Ovary (tissue), 9 donors: Measurements from ENCODE around the gene PROKR2. TPM values are rescaled to one million over a fixed set of nuclear protein-coding genes. Genes with fewer than 3 reads are reported as not detected.

Source experiments
- DNase-seq, 5 donors: peaks; one replicate each; pipeline ENCODE4 v3.0.0-alpha.2; 2019 to 2020
- H3K27ac ChIP-seq, 2 donors: fragments of 200-600 bp; one replicate each; pipeline versions ENCODE4 v1.5.1 to v1.8.0; 2019 to 2022
- H3K27me3 ChIP-seq: fragments of 200-600 bp; one replicate; pipeline ENCODE4 v1.8.0; 2022
- H3K36me3 ChIP-seq: fragments of 200-600 bp; sonication (generic); one replicate; pipeline ENCODE4 v1.5.1; 2019
- H3K4me1 ChIP-seq: one replicate; pipeline ENCODE4 v1.8.1; 2013; ENCODE audit warnings: mild to moderate bottlenecking, moderate library complexity; ENCODE audit not compliant: insufficient read depth
- H3K4me3 ChIP-seq: fragments of 200-600 bp; sonication (generic); one replicate; pipeline ENCODE4 v1.5.1; 2017
- H3K9me3 ChIP-seq, 2 donors: fragments of 200-600 bp in 1 of 2; sonication (generic) in 1 of 2; one replicate each; pipeline versions ENCODE4 v1.5.1 to v1.8.1; 2013 to 2019; ENCODE audit warnings: mild to moderate bottlenecking in 1 of 2, moderate library complexity in 1 of 2
- EP300 ChIP-seq: sonication (generic); formaldehyde crosslinking; IDR thresholded peaks from one replicate; pipeline ENCODE4 v1.6.1; 2017; ENCODE audit warnings: antibody characterized with exemption
- POLR2A ChIP-seq: fragments of 450-650 bp; IDR thresholded peaks from one replicate; pipeline ENCODE4 v1.6.1; 2017; ENCODE audit warnings: antibody characterized with exemption, mild to moderate bottlenecking, moderate library complexity
- WGBS, 3 donors: extraction: QIAGEN DNeasy Blood & Tissue Kit in 1 of 3; methylation state at CpG; one replicate each; pipeline versions ENCODE4 v1.1.5 to v1.1.7; 2013 to 2017; 5-methylcytosine and 5-hydroxymethylcytosine counted together
- intact Hi-C, 4 donors: fragments of 100-400 bp; cut with DNase I; formaldehyde crosslinking; loops; one replicate each; pipeline versions ENCODE4 v1.11.0 to v1.15.1; 2022 to 2023
- polyA plus RNA-seq, 2 donors: library from polyadenylated mRNA; stranded (reverse); fragments of 200-250 nt in 1 of 2; fragments of 350-450 nt in 1 of 2; fragmentation: Illumina TruSeq in 1 of 2; extraction: RNeasy Lipid Tissue Mini Kit (QIAGEN cat#74804) in 1 of 2; gene quantifications; one replicate each; pipeline ENCODE4 v1.2.3, GENCODE V29; 2013 to 2014
- total RNA-seq, 7 donors: library from RNA; depleted of rRNA in 2 of 7; stranded (reverse); fragments of >200 nt in 2 of 7; fragmentation: NEBNext Ultra II Directional in 3 of 7; extraction: Animal tissue kit (Norgen Biotek cat#: 25700) in 3 of 7; gene quantifications; one replicate each; pipeline versions ENCODE4 v1.1.0 to v1.2.4, GENCODE V29; 2016 to 2023
- TF ChIP-seq, protein P1 (sequence below), 3 donors: fragments of 450-650 bp in 2 of 3; fragments of 200-600 bp in 1 of 3; IDR thresholded peaks; one replicate each; pipeline versions ENCODE4 v1.5.1 to v1.8.0; 2016 to 2022; ENCODE audit warnings: antibody characterized with exemption in 3 of 3, mild to moderate bottlenecking in 1 of 3
- donor health status: DM: no; HTN: no; CAD: no; lungs with moderate emphysema.
- donor health status: DM: no; HTN: no; CAD: no.
- donor health status: Bipolar disorder and iron deficiency.
- donor health status: DM: yes; HTN: yes; CAD: no.
- donor health status: DM: no; HTN: no; CAD: no.
- donor health status: DM: yes; HTN: yes; CAD: no.

Gene PROKR2
- total and polyA plus RNA-seq, 9 donors = not detected

DNA sequence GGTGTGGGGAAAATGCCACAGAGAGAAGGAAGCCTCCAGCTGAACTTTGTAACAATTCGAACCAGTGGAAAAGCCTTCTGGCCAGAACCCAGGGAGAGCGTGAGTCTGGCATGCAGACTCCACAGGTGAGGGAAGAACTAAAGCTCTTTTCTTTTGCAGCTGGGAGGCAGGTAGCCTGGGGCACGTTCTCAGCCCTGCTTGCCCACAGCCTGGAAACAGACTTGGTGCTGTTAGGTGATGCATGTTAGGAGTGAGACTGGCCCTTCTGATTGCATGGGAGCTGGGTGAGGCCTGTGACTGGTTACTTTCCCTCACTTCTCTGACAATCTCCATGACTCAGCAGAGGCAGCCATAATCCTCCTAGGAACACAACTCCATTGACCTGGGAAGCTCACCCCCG, 34.2 kb downstream of the PROKR2 start:
- 66 to 81% (median 67%) methylated on average over 4 of the region's 4 CpGs for WGBS, 3 donors
- H3K9me3 ChIP-seq = no peaks in the 10 kb centered on the region
- H3K27ac ChIP-seq = no peak overlapping the region
- DNase-seq = no peak
- H3K4me3 ChIP-seq = no peak overlapping the region
- H3K4me1 ChIP-seq = no peaks in the 10 kb centered on the region
- intact Hi-C loops = no loop called here
- TF ChIP-seq, protein P1, sequence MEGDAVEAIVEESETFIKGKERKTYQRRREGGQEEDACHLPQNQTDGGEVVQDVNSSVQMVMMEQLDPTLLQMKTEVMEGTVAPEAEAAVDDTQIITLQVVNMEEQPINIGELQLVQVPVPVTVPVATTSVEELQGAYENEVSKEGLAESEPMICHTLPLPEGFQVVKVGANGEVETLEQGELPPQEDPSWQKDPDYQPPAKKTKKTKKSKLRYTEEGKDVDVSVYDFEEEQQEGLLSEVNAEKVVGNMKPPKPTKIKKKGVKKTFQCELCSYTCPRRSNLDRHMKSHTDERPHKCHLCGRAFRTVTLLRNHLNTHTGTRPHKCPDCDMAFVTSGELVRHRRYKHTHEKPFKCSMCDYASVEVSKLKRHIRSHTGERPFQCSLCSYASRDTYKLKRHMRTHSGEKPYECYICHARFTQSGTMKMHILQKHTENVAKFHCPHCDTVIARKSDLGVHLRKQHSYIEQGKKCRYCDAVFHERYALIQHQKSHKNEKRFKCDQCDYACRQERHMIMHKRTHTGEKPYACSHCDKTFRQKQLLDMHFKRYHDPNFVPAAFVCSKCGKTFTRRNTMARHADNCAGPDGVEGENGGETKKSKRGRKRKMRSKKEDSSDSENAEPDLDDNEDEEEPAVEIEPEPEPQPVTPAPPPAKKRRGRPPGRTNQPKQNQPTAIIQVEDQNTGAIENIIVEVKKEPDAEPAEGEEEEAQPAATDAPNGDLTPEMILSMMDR (IDR thresholded peaks at IDR 0.05) = no peak
- TF ChIP-seq POLR2A (no peak), EP300 (no peak)
- no peaks in the 10 kb centered on the region for H3K27me3 ChIP-seq
- no peaks in the 10 kb centered on the region for H3K36me3 ChIP-seq

DNA sequence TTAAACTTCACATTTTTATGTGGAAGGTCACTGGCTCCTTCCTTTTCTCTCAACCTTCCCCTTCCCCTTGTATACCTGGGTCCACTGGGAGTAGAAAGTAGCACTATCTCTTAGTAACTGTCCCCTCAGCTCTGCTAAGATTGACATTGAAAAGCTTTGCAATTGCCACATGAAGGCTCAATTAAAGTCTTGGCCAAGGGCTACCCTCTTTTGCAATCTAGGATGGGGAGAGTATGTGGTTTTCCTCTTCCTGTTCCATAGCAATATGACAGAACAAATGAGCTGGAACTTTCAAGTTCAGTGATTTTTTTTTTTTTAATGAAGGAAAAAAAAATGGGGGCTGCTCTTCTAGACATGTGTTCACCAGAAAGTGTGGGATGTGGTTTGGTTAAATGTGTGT, 37.1 kb downstream of the PROKR2 start:
- no peaks in the 10 kb centered on the region for H3K36me3 ChIP-seq
- intact Hi-C loops = no loop called here
- no peaks in the 10 kb centered on the region for H3K27me3 ChIP-seq
- no peak for DNase-seq
- TF ChIP-seq EP300 = no peak
- TF ChIP-seq, protein P1 (IDR thresholded peaks at IDR 0.05) = no peak
- no peak for TF ChIP-seq POLR2A
- no peaks in the 10 kb centered on the region for H3K4me1 ChIP-seq
- H3K9me3 ChIP-seq = no peaks in the 10 kb centered on the region
- no peak overlapping the region for H3K27ac ChIP-seq
- no peak overlapping the region for H3K4me3 ChIP-seq

DNA sequence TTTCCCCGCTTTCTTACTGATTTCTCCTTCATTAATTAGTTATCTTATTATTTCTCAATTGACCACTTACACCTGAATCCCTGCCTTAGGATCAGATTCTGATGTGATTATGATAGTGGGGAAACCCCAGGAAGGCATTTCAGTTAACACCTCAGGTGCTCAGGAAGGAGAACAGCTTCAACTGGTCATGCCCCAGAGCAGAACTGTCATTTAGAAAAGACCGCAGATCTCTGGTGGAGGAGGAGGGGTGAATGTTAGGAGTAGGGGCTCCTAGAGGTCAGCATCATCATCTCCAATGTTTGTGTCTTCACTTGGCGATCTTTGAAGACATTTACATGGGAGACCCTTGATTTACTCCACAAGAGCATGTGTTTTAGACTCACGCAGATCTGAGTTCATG, 44.5 kb downstream of the PROKR2 start:
- TF ChIP-seq EP300 (no peak), POLR2A (no peak)
- TF ChIP-seq, protein P1 (IDR thresholded peaks at IDR 0.05) = no peak
- 70 to 84% (median 71%) methylated on average over 4 of the region's 4 CpGs for WGBS, 3 donors
- H3K9me3 ChIP-seq = no peaks in the 10 kb centered on the region
- DNase-seq = no peak
- intact Hi-C loops = no loop called here
- no peaks in the 10 kb centered on the region for H3K4me1 ChIP-seq
- no peaks in the 10 kb centered on the region for H3K27me3 ChIP-seq
- no peak overlapping the region for H3K4me3 ChIP-seq
- H3K36me3 ChIP-seq = no peaks in the 10 kb centered on the region
- H3K27ac ChIP-seq = no peak overlapping the region

DNA sequence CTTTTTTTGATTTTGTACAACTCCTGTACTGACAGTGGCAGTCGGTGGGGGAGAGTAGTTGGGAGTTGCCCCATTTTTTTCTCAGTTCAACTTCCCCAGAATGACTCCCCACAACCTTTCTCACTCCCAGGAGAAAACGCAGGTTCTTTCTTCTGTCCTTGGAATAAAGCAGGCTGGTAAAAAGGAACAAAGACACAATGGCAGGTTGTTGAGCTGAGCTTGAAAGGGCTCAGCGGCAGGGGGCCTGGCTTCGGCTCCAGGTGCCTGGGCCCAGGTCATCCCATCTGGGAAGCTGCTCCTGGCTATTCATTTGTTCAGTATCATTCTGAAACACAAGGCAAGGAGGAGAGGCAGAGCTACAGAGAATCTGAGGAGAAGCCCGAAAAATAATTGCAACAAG, 46.2 kb downstream of the PROKR2 start:
- no peak overlapping the region for H3K4me3 ChIP-seq
- TF ChIP-seq EP300 (no peak), POLR2A (no peak)
- TF ChIP-seq, protein P1 (IDR thresholded peaks at IDR 0.05) = no peak
- no peaks in the 10 kb centered on the region for H3K36me3 ChIP-seq
- intact Hi-C loops = no loop called here
- no peak overlapping the region for H3K27ac ChIP-seq
- no peak for DNase-seq
- no peaks in the 10 kb centered on the region for H3K27me3 ChIP-seq
- H3K9me3 ChIP-seq = no peaks in the 10 kb centered on the region
- 58 to 63% (median 62%) methylated on average over 5 of the region's 5 CpGs for WGBS, 3 donors
- H3K4me1 ChIP-seq = no peaks in the 10 kb centered on the region

DNA sequence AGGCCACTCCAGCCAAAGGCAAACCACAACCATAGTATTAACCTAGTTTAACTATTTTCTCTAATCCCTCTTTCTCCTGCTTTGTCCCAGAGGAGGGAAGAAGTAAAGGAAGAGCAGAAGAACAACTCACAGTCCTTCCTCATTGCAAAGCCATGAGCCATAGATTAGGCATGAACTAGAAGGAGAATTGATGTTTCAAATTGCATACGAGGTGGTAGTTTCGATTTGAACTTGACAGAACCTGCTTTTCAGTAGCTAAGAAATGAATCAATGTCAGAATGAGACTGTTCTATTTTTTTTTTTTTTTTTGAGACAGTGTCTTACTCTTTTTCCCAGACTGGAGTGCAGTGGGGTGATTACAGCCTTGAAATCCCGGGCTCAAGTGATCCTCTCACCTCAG, 48.3 kb downstream of the PROKR2 start:
- TF ChIP-seq POLR2A = no peak
- TF ChIP-seq EP300 = no peak
- TF ChIP-seq, protein P1 (IDR thresholded peaks at IDR 0.05) = no peak
- 59 to 85% (median 65%) methylated on average over 3 of the region's 3 CpGs for WGBS, 3 donors
- H3K36me3 ChIP-seq = no peaks in the 10 kb centered on the region
- DNase-seq = no peak
- H3K27ac ChIP-seq = no peak overlapping the region
- intact Hi-C loops = no loop called here
- H3K9me3 ChIP-seq = no peaks in the 10 kb centered on the region
- no peak overlapping the region for H3K4me3 ChIP-seq
- H3K4me1 ChIP-seq = no peaks in the 10 kb centered on the region
- no peaks in the 10 kb centered on the region for H3K27me3 ChIP-seq
